Panc1 (cell line): ENCODE data around the gene SIK3. TPM values are rescaled to one million over a fixed set of nuclear protein-coding genes. Genes with fewer than 3 reads are reported as not detected.

Experiments used
- ATAC-seq: fragments of 200-7000 bp; cut with Tn5 transposase; 2 replicates; pipeline ENCODE4 v1.9.1; 2020; ENCODE audit warnings: mild to moderate bottlenecking, moderate library complexity
- BruUV-seq: library from RNA; stranded (reverse); fragments of 400-500 nt; replicated peaks from 2 replicates; lab custom pipeline; 2021; lab: Mats Ljungman, UMichigan
- CTCF ChIA-PET: fragments of 300-600 bp; sonication (Branson Sonifier 250); formaldehyde crosslinking; loops from one replicate; lab custom pipeline; 2022; ENCODE audit warnings: antibody characterized with exemption; lab: Charles Lee
- POLR2A ChIA-PET: fragments of 300-600 bp; sonication (Branson Sonifier 250); formaldehyde crosslinking; loops from one replicate; lab custom pipeline; 2022; ENCODE audit warnings: antibody characterized with exemption; lab: Charles Lee
- DNase-seq: peaks from one replicate; pipeline ENCODE4 v3.0.0-alpha.2; 2010; ENCODE audit warnings: low read depth, low spot score
- H3K27ac ChIP-seq: 2 replicates; pipeline ENCODE4 v1.5.1; 2011; ENCODE audit warnings: mild to moderate bottlenecking, low read length, inconsistent platforms
- H3K27me3 ChIP-seq: fragments of 200-500 bp; sonication (Bioruptor generic); 2 replicates; pipeline ENCODE4 v1.6.0; 2014; ENCODE audit warnings: low read length, inconsistent platforms; ENCODE audit not compliant: control insufficient read depth, insufficient read depth
- H3K36me3 ChIP-seq: fragments of 200-500 bp; sonication (Bioruptor generic); 2 replicates; pipeline ENCODE4 v1.5.1; 2014; ENCODE audit warnings: inconsistent platforms, mild to moderate bottlenecking, low read length, moderate library complexity; ENCODE audit not compliant: control insufficient read depth, insufficient read depth
- H3K4me1 ChIP-seq: 2 replicates; pipeline ENCODE4 v1.5.1; 2011; ENCODE audit warnings: inconsistent platforms, mild to moderate bottlenecking, low read length, moderate library complexity; ENCODE audit not compliant: control insufficient read depth, insufficient read depth
- H3K4me3 ChIP-seq, 2 experiments: 2 replicates each; pipeline ENCODE4 v1.5.1; 2011 to 2012; ENCODE audit warnings: low read depth in 2 of 2, low read length in 2 of 2, mild to moderate bottlenecking in 2 of 2, inconsistent platforms in 1 of 2, moderate library complexity in 1 of 2
- H3K9me3 ChIP-seq: fragments of 200-500 bp; sonication (Bioruptor generic); 2 replicates; pipeline ENCODE4 v1.5.1; 2014; ENCODE audit warnings: low read depth, mild to moderate bottlenecking, inconsistent platforms, low read length, moderate library complexity; ENCODE audit not compliant: control insufficient read depth, insufficient read depth
- POLR2AphosphoS5 ChIP-seq: IDR thresholded peaks from 2 replicates; pipeline ENCODE4 v1.6.1; 2012; ENCODE audit warnings: mild to moderate bottlenecking, low read depth, low read length, moderate library complexity
- SIN3A ChIP-seq: IDR thresholded peaks from 2 replicates; pipeline ENCODE4 v1.6.1; 2012; ENCODE audit warnings: low read depth, mild to moderate bottlenecking, low read length, moderate library complexity, borderline replicate concordance; ENCODE audit not compliant: insufficient read depth
- TCF7L2 ChIP-seq: IDR thresholded peaks from 2 replicates; pipeline ENCODE4 v1.6.1; 2011; ENCODE audit warnings: mild to moderate bottlenecking, low read depth, low read length, inconsistent platforms
- in situ Hi-C: cut with HindIII; loops from 2 replicates; pipeline ENCODE4 v1.10.0; 2016; ENCODE audit warnings: low sequenced_read_pairs, low pct_unique_long_range_greater_than_20kb
- intact Hi-C: fragments of 100-400 bp; cut with micrococcal nuclease; formaldehyde crosslinking; loops from one replicate; pipeline ENCODE4 v1.10.0; 2022; ENCODE audit not compliant: unreplicated experiment
- total RNA-seq: library from RNA; stranded (reverse); gene quantifications from one replicate; pipeline ENCODE4 v1.2.1, GENCODE V29; 2021; ENCODE audit not compliant: unreplicated experiment
- TF ChIP-seq, protein P1 (sequence below), 2 experiments: IDR thresholded peaks; 2 replicates each; pipeline ENCODE4 v1.6.1; 2011 to 2012; ENCODE audit warnings: low read depth in 2 of 2, control low read depth in 1 of 2, low read length in 1 of 2, mild to moderate bottlenecking in 1 of 2, moderate library complexity in 1 of 2; ENCODE audit not compliant: insufficient read depth in 1 of 2
- TF ChIP-seq, protein P2 (sequence below): fragments of 450-650 bp; IDR thresholded peaks from 2 replicates; pipeline ENCODE4 v1.5.1; 2017; ENCODE audit warnings: mild to moderate bottlenecking

Gene SIK3
- total RNA-seq, 1 experiment from 2014 or later: 39.7 TPM

DNA sequence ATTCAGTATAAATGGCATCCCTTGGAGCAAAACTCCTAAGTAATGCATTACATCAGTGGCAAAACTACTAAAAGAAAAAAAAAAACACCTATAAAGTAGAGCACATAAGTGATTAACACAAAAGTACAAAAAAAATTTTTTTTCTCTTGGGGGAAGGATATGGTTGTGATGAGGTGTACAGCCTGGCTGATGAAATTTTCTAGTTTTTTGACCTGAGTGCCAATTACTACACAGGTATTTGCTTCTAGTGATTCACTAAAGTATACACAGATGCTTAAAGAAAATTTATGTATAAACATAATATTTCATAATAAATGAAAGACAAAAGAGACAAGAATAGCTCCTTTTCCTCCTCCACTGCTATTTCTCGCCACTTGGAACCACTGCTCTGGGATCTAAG lies 189.0 kb downstream of the SIK3 start:
- H3K27ac ChIP-seq: no peak overlapping the region
- in situ Hi-C loops: no loop called here

DNA sequence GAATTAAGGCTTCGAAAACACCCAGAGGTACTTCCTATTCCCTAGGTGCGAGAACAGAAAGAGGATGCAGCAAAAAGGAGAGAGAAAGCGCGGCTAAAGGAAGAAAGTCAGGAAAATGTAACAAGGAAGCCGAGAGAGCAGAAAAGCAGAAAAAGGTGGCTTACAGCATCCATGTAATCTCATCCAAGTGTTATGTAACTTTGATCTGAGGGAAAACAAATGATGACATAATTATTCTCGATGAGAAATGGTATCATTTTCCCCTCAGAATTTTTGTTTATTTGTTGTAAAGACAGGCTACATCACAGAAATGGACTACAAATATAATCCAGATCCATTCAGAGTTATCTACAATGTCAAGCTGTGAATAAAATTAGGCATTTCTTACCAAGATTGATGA lies 191.7 kb downstream of the SIK3 start:
- ChIA-PET CTCF (no interaction called here), POLR2A (no interaction called here)
- H3K36me3 ChIP-seq: 0 out of 2 replicates have a peak, but pooled peaks cover 2% of the 10 kb centered on the region
- H3K4me1 ChIP-seq: no peaks in the 10 kb centered on the region
- intact Hi-C loops (no loop called here), in situ Hi-C loops (no loop called here)
- H3K4me3 ChIP-seq: no peak overlapping the region
- TF ChIP-seq, protein P1, sequence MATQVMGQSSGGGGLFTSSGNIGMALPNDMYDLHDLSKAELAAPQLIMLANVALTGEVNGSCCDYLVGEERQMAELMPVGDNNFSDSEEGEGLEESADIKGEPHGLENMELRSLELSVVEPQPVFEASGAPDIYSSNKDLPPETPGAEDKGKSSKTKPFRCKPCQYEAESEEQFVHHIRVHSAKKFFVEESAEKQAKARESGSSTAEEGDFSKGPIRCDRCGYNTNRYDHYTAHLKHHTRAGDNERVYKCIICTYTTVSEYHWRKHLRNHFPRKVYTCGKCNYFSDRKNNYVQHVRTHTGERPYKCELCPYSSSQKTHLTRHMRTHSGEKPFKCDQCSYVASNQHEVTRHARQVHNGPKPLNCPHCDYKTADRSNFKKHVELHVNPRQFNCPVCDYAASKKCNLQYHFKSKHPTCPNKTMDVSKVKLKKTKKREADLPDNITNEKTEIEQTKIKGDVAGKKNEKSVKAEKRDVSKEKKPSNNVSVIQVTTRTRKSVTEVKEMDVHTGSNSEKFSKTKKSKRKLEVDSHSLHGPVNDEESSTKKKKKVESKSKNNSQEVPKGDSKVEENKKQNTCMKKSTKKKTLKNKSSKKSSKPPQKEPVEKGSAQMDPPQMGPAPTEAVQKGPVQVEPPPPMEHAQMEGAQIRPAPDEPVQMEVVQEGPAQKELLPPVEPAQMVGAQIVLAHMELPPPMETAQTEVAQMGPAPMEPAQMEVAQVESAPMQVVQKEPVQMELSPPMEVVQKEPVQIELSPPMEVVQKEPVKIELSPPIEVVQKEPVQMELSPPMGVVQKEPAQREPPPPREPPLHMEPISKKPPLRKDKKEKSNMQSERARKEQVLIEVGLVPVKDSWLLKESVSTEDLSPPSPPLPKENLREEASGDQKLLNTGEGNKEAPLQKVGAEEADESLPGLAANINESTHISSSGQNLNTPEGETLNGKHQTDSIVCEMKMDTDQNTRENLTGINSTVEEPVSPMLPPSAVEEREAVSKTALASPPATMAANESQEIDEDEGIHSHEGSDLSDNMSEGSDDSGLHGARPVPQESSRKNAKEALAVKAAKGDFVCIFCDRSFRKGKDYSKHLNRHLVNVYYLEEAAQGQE (IDR thresholded peaks at IDR 0.05; ENCODE audit: insufficient read depth in 1 of 2, low read depth in 2 of 2, low read length in 1 of 2): no peak
- TF ChIP-seq POLR2AphosphoS5: no peak
- no peak for TF ChIP-seq TCF7L2
- TF ChIP-seq, protein P2, sequence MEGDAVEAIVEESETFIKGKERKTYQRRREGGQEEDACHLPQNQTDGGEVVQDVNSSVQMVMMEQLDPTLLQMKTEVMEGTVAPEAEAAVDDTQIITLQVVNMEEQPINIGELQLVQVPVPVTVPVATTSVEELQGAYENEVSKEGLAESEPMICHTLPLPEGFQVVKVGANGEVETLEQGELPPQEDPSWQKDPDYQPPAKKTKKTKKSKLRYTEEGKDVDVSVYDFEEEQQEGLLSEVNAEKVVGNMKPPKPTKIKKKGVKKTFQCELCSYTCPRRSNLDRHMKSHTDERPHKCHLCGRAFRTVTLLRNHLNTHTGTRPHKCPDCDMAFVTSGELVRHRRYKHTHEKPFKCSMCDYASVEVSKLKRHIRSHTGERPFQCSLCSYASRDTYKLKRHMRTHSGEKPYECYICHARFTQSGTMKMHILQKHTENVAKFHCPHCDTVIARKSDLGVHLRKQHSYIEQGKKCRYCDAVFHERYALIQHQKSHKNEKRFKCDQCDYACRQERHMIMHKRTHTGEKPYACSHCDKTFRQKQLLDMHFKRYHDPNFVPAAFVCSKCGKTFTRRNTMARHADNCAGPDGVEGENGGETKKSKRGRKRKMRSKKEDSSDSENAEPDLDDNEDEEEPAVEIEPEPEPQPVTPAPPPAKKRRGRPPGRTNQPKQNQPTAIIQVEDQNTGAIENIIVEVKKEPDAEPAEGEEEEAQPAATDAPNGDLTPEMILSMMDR: no peak
- no peak for DNase-seq
- no peaks in the 10 kb centered on the region for H3K9me3 ChIP-seq
- BruUV-seq: no TSS peak
- no peak overlapping the region for H3K27ac ChIP-seq
- no peak for ATAC-seq
- no peaks in the 10 kb centered on the region for H3K27me3 ChIP-seq

More for the DNA sequence above, 189.0 kb downstream of the SIK3 start:
- no peak for ATAC-seq
- POLR2A ChIA-PET: no interaction called here
- CTCF ChIA-PET: interaction anchor here (0.6 kb wide), 1 partner anchor 189 kb away, joined by 4 read pairs; the partner anchor contains the start of gene SIK3
- H3K4me1 ChIP-seq: peaks cover 5% of the 10 kb centered on the region; the same call in 1 of the 2 replicates
- no TSS peak for BruUV-seq
- H3K4me3 ChIP-seq: no peak overlapping the region
- H3K9me3 ChIP-seq: no peaks in the 10 kb centered on the region
- no peaks in the 10 kb centered on the region for H3K27me3 ChIP-seq
- DNase-seq: no peak
- intact Hi-C loops: no loop called here
- H3K36me3 ChIP-seq: 0 out of 2 replicates have a peak, but pooled peaks cover 2% of the 10 kb centered on the region
- no peak for TF ChIP-seq TCF7L2
- TF ChIP-seq POLR2AphosphoS5: no peak
- no peak for TF ChIP-seq SIN3A
- TF ChIP-seq, protein P1 (IDR thresholded peaks at IDR 0.05; ENCODE audit: insufficient read depth in 1 of 2, low read depth in 2 of 2, low read length in 1 of 2): no peak
- TF ChIP-seq, protein P2: no peak
